ENCODE data around the gene STAG1. TPM values are rescaled to one million over a fixed set of nuclear protein-coding genes. Genes with fewer than 3 reads are reported as not detected.

STAG1 gene
- total and polyA plus RNA-seq, 4 donors = 4.6 to 28.0 (median 16.6) TPM

GRCh38 chr3:136366289-136366688 is 385.9 kb downstream of the STAG1 start:
- H3K27ac ChIP-seq (ENCODE audit: low read depth in 1 of 2, low read length in 2 of 2) = no peak overlapping the region
- no peaks in the 10 kb centered on the region for H3K27me3 ChIP-seq (ENCODE audit: control insufficient read depth in 4 of 4, insufficient read depth in 4 of 4, low read length in 3 of 4)
- H3K9ac ChIP-seq (ENCODE audit: low read depth in 1 of 2, low read length in 2 of 2) = no peak overlapping the region
- no peaks in the 10 kb centered on the region for H3K9me3 ChIP-seq (ENCODE audit: control insufficient read depth in 4 of 4, low read length in 3 of 4)
- H3K36me3 ChIP-seq (ENCODE audit: control insufficient read depth in 4 of 4, insufficient read depth in 3 of 4, low read depth in 1 of 4, low read length in 3 of 4) = peaks cover 0 to 4% (median 2%) of the 10 kb centered on the region in 4 donors
- no peak overlapping the region for H3K4me3 ChIP-seq (ENCODE audit: low read depth in 1 of 3, low read length in 3 of 3)
- no peak for DNase-seq (ENCODE audit: low spot score)
- TF ChIP-seq YY1 (IDR thresholded peaks at IDR 0.05) (no peak), FOXA2 (IDR thresholded peaks at IDR 0.05) (no peak), ATF3 (IDR thresholded peaks at IDR 0.05) (no peak), HNF4G (IDR thresholded peaks at IDR 0.05) (no peak), SP1 (IDR thresholded peaks at IDR 0.05) (no peak), CTCF (IDR thresholded peaks at IDR 0.05; ENCODE audit: low read depth, low read length, missing input control) (no peak), EGR1 (IDR thresholded peaks at IDR 0.05; ENCODE audit: low read depth in 2 of 2) (no peak), NR2F2 (IDR thresholded peaks at IDR 0.05) (no peak), REST (IDR thresholded peaks at IDR 0.05) (no peak), HNF4A (conservative IDR thresholded peaks at IDR 0.05) (no peak), JUND (IDR thresholded peaks at IDR 0.05) (no peak)
- TF ChIP-seq, protein P1, sequence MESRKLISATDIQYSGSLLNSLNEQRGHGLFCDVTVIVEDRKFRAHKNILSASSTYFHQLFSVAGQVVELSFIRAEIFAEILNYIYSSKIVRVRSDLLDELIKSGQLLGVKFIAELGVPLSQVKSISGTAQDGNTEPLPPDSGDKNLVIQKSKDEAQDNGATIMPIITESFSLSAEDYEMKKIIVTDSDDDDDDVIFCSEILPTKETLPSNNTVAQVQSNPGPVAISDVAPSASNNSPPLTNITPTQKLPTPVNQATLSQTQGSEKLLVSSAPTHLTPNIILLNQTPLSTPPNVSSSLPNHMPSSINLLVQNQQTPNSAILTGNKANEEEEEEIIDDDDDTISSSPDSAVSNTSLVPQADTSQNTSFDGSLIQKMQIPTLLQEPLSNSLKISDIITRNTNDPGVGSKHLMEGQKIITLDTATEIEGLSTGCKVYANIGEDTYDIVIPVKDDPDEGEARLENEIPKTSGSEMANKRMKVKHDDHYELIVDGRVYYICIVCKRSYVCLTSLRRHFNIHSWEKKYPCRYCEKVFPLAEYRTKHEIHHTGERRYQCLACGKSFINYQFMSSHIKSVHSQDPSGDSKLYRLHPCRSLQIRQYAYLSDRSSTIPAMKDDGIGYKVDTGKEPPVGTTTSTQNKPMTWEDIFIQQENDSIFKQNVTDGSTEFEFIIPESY (IDR thresholded peaks at IDR 0.05) = no peak
- TF ChIP-seq, protein P2, sequence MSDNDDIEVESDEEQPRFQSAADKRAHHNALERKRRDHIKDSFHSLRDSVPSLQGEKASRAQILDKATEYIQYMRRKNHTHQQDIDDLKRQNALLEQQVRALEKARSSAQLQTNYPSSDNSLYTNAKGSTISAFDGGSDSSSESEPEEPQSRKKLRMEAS (IDR thresholded peaks at IDR 0.05) = no peak
- H3K4me1 ChIP-seq (ENCODE audit: control insufficient read depth in 4 of 4, insufficient read depth in 4 of 4, low read length in 3 of 4) = no peaks in the 10 kb centered on the region

GRCh38 chr3:136353461-136353860 is 398.7 kb downstream of the STAG1 start:
- H3K9ac ChIP-seq (ENCODE audit: low read depth in 1 of 2, low read length in 2 of 2) = no peak overlapping the region
- H3K36me3 ChIP-seq (ENCODE audit: control insufficient read depth in 4 of 4, insufficient read depth in 3 of 4, low read depth in 1 of 4, low read length in 3 of 4) = peaks cover 0 to 5% (median under 1%) of the 10 kb centered on the region in 4 donors
- WGBS = 57% methylated on average over 2 of the region's 2 CpGs
- no peaks in the 10 kb centered on the region for H3K27me3 ChIP-seq (ENCODE audit: control insufficient read depth in 4 of 4, insufficient read depth in 4 of 4, low read length in 3 of 4)
- no peaks in the 10 kb centered on the region for H3K9me3 ChIP-seq (ENCODE audit: control insufficient read depth in 4 of 4, low read length in 3 of 4)
- no peak for DNase-seq (ENCODE audit: low spot score)
- TF ChIP-seq, protein P1 (IDR thresholded peaks at IDR 0.05) = no peak
- no peak for TF ChIP-seq SP1 (IDR thresholded peaks at IDR 0.05)
- no peak for TF ChIP-seq FOXA1 (IDR thresholded peaks at IDR 0.05)
- no peak for TF ChIP-seq RXRA (IDR thresholded peaks at IDR 0.05)
- TF ChIP-seq HNF4A (conservative IDR thresholded peaks at IDR 0.05) = no peak
- no peak for TF ChIP-seq FOXA2 (IDR thresholded peaks at IDR 0.05)
- no peak for TF ChIP-seq TAF1 (conservative IDR thresholded peaks at IDR 0.05)
- TF ChIP-seq GABPA (IDR thresholded peaks at IDR 0.05 in 1 of 2, conservative IDR thresholded peaks at IDR 0.05 in 1 of 2) = no peak
- TF ChIP-seq REST (IDR thresholded peaks at IDR 0.05) = no peak
- no peak for TF ChIP-seq RAD21 (IDR thresholded peaks at IDR 0.05)
- no peak for TF ChIP-seq JUND (IDR thresholded peaks at IDR 0.05)
- no peak for TF ChIP-seq YY1 (IDR thresholded peaks at IDR 0.05)
- no peak for TF ChIP-seq NR2F2 (IDR thresholded peaks at IDR 0.05)
- no peak for TF ChIP-seq EGR1 (IDR thresholded peaks at IDR 0.05; ENCODE audit: low read depth in 2 of 2)
- TF ChIP-seq, protein P2 (IDR thresholded peaks at IDR 0.05) = no peak
- H3K27ac ChIP-seq (ENCODE audit: low read depth in 1 of 2, low read length in 2 of 2) = no peak overlapping the region
- H3K4me1 ChIP-seq (ENCODE audit: control insufficient read depth in 4 of 4, insufficient read depth in 4 of 4, low read length in 3 of 4) = peaks cover 0 to 7% (median 0%) of the 10 kb centered on the region in 4 donors
- no peak overlapping the region for H3K4me3 ChIP-seq (ENCODE audit: low read depth in 1 of 3, low read length in 3 of 3)
